ENCODE results near the gene ZNF618.
A peak's percentile ranks its signal among the peaks of the same experiment; 100 is the strongest.

The ZNF618 gene

DNA sequence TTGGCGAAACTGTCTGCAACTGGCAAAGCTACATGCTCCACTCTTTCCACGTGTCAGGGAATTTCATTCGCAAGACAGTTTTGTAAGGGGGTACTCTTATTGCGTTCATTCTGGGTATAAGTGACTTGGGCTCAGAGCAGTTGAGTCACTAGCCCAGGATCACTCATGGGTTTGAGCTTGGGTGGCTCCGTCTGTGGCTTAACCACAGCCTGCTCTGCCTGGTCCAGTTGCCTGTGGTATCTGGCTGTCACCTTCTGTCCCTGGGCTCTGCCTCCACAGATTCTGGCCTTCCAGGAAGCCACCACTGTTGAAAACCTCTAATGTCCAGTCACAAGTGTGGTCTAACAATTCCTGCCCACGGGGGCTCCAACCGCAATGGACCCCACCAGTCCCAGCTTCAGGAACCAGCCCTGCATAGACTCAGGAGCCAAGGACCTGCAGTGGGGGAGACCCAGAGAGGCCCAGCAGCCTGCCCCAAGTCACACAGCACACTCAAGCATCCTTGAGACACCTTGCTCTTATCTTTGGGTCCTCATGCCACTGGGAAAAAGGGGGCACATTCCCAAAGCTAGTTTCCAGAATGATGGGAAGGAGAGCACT lies 212.6 kb downstream of the ZNF618 start:
- no peak for DNase-seq

DNA sequence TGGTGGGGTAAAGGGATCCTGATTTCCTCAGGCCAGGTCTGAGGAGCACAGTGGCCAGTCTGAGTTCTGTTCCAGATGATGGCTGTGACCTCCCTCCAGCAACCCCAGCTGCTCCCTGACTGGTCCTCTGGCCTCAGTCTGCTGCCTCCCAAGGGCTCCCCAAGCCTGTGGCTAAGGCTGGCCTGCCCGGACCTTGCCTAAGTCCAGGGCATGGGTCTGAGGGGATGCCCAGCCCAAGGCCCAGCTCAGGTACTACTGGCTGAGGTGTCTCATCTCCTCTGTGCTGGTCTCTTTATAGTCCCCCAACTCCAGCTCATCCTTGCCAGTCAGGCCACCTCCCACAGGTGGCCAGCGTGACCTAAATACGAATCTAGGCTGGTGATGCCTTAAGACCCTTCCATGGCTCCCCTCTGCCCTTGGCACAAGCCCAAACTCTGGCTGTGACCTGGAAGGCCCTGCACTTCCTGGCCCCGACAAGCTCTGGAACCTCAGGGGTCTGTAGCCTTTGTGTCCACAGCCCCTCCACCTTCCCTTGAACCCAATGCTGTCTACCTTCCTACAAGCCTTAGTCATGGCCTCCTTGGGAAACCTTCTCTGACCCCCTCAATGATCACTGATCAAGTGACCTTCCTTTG lies 213.2 kb downstream of the ZNF618 start:
- no peak for DNase-seq

DNA sequence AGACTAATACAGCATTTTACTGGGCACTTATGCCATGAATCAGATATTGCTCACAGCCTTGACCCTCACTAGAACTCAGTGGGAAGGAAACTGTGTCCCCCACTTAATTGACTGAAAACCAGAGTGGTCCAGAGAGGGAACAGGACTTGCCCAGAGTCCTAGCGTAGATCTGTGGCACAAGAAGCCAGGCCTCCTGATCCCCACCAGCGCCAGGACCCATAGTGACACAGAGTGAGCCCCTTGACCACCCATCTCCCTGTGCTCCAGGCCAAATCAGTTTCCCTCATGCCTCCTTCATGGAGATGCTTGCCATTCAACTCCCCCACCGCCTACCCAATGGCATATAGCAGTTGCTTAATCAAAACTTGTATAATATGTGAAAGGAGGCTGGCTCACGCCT lies 214.7 kb downstream of the ZNF618 start:
- DNase-seq: no peak

DNA sequence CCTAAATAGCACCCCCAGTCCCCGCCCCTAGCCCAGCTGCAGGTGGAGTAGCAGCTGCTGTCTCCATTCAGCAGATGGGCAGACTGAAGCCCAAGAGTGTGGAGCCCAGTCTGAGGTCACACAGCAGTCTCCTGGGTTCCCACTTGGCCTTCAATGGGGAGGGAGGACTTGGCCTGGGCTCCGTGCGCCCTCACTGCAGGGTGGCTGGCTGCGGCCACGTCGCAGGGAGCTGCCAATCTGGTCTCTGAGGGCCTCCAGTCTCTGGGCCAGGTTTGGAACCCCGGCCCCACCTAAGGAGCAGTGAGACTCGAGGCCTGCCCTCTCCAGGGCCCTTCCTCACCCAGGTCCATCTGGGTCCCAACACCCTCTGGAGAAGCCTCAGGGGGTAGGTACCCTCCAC lies 215.6 kb downstream of the ZNF618 start:
- DNase-seq: no peak

- DNase-seq: no peak
Observed at GRCh38 chr9:114092336-114092735, 216.2 kb downstream of the ZNF618 start.

DNA sequence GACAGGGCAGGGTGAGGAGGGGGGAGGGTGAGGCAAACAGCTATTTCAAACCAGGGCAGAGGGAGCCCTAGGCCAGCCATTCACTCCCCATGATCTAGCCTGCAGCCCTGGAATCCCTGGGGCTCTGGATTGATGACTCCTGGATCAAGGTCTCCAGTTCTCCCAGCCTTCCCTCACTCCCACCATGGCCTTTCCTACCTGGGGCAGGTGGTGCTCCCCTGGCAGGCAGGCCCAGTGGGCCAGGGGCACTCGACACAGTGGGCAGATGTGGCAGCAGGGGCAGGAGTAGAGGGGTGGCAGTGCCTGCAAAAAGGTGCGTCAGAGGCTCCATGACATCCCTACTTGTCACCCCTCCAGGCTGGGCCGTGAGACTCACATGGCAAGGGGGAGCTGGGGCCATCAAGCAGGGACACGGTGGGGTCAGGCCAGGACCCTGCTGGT lies 216.9 kb downstream of the ZNF618 start:
- DNase-seq: no peak

DNA sequence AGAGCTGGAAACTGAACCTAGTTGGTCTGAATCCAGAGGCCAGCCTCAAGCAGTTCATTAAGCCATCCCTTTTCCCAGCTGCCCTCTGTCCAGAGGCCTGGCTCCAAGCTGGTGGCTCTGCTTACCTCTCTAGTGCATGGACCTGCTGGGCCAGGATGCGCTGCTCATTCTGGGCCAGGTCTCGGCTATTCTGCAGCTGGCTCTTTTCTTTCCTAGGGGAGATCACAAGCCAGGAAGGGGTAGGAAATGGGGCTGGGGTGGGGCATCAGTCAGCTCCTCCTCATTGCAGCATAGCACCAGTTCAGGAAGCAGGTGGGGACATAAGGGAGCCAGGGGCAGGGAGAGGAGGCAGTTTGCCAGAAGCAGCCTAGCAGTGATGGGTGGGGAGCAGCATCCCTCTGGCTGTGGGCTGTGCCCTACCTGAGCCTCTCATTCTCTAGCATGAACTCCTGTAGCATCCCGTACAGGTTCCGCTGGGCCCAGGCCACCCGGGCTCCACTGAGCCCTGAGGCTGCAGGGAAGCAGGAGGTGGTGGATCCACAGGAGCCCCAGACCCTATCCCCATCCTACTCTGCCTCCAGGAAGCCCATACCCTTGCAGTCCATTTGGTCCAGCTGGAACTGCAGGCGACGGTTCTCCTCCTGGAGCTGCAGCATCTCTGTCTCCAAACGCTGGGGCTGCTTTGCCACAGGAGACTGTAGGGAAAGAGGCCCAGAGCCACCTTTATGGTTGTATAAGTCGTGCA lies 217.8 kb downstream of the ZNF618 start:
- no peak for DNase-seq

DNA sequence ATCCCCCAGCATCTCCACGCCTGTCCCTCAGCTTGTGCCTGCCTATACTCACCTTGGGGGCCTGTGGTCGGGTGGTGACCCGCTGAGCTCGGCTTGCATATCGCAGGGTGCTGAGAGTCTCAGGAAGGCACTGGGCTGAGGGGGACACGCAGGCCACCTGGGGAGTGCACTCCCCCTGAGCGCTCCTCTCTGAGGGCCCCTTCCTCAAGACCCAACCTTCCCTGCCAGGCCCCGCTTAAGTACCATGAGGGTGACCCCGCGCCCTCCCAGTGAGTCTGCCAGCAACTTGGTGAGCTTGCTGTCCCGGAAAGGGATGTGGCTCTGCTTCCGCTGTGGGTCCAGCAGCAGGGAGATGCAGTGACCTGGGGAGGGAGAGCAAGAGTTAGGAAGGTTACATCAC lies 218.9 kb downstream of the ZNF618 start:
- DNase-seq: no peak

DNA sequence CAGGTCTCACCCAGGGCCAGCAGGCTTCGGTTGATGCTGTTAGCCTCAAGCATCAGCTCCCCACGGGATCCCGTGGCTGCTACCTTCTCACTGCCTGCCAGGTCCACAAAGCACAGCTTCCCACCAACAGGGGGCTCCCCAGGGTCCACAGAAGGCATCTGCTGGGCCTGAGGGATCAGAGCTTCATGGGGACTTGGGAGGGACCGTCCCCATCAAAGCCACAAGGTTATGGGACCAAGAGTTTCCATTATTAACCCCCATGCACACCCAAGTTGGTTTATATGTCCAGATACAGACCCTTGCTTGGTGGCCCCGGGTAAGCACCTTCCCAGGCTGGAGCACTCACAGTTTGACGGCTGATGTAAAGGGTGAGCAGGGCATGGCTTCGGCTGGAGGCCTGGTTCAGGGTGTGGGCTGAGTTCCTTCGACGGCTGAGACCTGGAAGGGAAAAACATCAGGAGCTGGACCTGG lies 220.0 kb downstream of the ZNF618 start:
- DNase-seq: no peak

- no peak for DNase-seq
Observed at GRCh38 chr9:114096866-114097612, 220.9 kb downstream of the ZNF618 start.

GRCh38 chr9:114097613-114098020 lies 221.5 kb downstream of the ZNF618 start:
- no peak for DNase-seq

- peak; percentile 29 for DNase-seq
Observed at GRCh38 chr9:114098021-114098935, 222.2 kb downstream of the ZNF618 start.

DNA sequence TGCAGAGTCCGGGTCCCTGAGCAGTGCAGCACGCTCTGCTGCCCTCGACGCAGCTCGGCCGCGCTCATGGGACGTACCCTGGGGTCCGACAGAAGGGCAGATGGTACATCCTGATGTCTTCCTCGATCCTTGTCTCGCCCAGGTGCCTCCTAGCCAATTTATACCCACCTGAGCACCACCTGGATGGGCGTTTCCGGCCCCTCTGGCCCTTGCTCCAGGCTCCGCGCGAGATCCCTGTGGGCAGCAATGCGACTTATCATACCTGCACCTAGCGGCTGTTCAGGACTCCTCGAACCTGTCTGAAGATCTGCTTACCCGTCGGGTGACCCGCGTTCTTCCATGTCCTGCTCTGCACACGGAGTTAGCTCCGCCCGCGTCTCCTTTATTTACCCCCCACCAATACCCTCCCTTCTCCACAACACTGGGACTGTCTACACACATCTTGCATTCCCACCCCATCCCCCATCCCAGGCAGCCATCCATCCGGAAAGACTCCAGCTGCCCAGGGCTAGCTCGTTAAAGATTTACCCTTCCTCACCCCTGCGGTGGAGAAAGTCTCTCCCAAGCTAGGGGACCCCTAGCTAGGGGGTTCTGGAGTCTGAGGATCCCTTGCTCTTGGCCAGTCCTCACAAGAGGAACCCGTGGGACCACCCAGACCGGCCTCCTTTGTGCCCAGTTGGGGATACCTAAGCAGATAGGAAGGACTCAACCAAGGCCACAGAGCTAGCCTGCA lies 223.0 kb downstream of the ZNF618 start, which contains the start of gene KIF12:
Gene KIF12, minus strand, starts transcription at position 357 of the 733 bp plus-strand sequence. Its CDS starts 16 bp downstream, at position 341.
- DNase-seq: peak; percentile 94

DNA sequence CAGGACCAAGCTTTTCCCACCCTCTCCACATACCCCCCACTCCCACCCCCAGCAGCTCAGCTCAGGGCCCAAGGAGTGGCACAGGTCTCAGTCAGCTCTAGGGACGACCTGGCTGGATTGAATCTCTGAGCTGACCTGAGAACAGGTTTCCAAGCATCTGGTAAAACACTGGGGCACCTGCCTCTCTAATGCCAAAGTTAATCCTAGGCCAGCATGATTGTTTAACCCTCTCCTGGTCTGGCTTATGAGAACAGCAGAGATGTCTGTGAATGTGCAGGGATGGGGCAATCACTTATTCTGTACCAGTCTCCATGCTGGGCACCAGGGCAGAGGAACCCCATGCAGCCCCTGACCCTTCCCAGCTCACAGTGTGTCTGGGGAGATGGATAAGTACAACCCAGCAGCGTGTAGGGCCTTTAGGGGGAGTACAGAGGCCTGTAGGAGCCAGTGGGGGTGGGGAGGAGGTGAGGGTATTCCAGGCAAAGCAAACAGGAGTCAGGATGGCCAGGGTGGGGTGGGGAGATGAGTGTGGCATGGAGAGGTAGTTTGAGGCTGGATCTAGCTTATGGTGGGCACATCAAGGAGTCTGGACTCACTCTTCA lies 223.7 kb downstream of the ZNF618 start:
- no peak for DNase-seq

DNA sequence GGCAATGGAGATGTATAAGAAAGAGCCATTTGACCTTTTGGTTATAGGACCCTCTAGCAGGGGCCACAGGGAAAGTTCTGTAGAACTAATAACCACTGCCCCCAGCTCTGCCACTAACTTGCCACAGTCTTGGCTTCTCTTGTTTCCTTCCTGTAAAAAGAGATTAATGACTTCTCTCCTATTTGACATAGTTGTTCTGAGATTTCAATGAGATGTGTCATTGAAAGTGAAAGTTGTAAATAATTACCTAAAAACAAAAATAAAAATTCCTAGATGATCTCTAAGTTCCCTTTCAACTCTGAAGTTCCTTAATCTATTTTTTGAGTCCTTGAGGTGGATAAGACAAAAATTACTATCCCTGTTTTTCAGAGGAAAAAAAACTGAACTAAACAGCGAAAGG lies 224.4 kb downstream of the ZNF618 start:
- peak; percentile 62 for DNase-seq

GRCh38 chr9:114102484-114102883 lies 226.4 kb downstream of the ZNF618 start:
- no peak for DNase-seq

DNA sequence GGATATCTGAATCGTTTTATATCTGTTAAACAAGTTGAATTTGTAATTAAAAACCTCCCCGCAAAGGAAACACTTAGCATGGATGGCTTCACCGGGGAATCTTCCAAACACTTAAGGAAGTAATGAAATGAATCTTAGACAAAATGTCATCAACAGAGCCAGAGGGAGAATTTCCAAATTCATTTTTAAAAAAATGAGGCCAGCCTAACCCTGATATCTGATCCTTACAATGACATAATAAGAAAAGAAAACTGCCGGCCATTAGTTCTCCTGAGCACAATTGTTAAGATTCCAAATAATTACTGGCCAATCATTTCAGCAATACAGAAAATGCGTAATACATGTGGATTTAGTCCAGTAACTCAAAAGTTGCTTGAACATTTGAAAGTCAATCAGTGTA lies 229.1 kb downstream of the ZNF618 start:
- DNase-seq: no peak
